ENCODE results near the gene NR4A3.

Gene NR4A3

GRCh38 chr9:99866398-99866797 lies 44.7 kb downstream of the NR4A3 start (continued):
- TF ChIP-seq CSRNP3 (CRISPR knock-in tag; IDR thresholded peaks at IDR 0.05) (no peak), ZNF8 (CRISPR knock-in tag; IDR thresholded peaks at IDR 0.05) (no peak), ISL1 (CRISPR knock-in tag; IDR thresholded peaks at IDR 0.05) (no peak), ZC3H10 (CRISPR knock-in tag; IDR thresholded peaks at IDR 0.05) (no peak), TSHZ2 (CRISPR knock-in tag; IDR thresholded peaks at IDR 0.05) (no peak), ESRRG (CRISPR knock-in tag; IDR thresholded peaks at IDR 0.05) (no peak), GLIS3 (CRISPR knock-in tag; IDR thresholded peaks at IDR 0.05) (no peak)

- TF ChIP-seq ARNTL (CRISPR knock-in tag; IDR thresholded peaks at IDR 0.05; ENCODE audit: borderline replicate concordance, low read depth): no peak
- TF ChIP-seq ESRRG (CRISPR knock-in tag; IDR thresholded peaks at IDR 0.05): no peak
- no peak for TF ChIP-seq TOX (CRISPR knock-in tag; IDR thresholded peaks at IDR 0.05; ENCODE audit: borderline replicate concordance)
- TF ChIP-seq ZC3H10 (CRISPR knock-in tag; IDR thresholded peaks at IDR 0.05): no peak
- TF ChIP-seq ZNF8 (CRISPR knock-in tag; IDR thresholded peaks at IDR 0.05): no peak
- TF ChIP-seq TCF4 (CRISPR knock-in tag; IDR thresholded peaks at IDR 0.05; ENCODE audit: borderline replicate concordance): no peak
- no peak for TF ChIP-seq ZFP3 (CRISPR knock-in tag; IDR thresholded peaks at IDR 0.05)
- TF ChIP-seq ZNF565 (CRISPR knock-in tag; conservative IDR thresholded peaks at IDR 0.05; ENCODE audit: low read depth): no peak
- TF ChIP-seq RARB (CRISPR knock-in tag; IDR thresholded peaks at IDR 0.05): no peak
- TF ChIP-seq ZFP30 (CRISPR knock-in tag; IDR thresholded peaks at IDR 0.05): no peak
- TF ChIP-seq CSDC2 (CRISPR knock-in tag; IDR thresholded peaks at IDR 0.05): no peak
- TF ChIP-seq GLIS3 (CRISPR knock-in tag; IDR thresholded peaks at IDR 0.05): no peak
- ATAC-seq: no peak
Measured at GRCh38 chr9:99867536-99867935, 45.9 kb downstream of the NR4A3 start.

- no peak for ATAC-seq
- no peak for TF ChIP-seq TSHZ2 (CRISPR knock-in tag; IDR thresholded peaks at IDR 0.05)
- no peak for TF ChIP-seq GLIS3 (CRISPR knock-in tag; IDR thresholded peaks at IDR 0.05)
- TF ChIP-seq RARB (CRISPR knock-in tag; IDR thresholded peaks at IDR 0.05): no peak
- TF ChIP-seq OSR1 (CRISPR knock-in tag; IDR thresholded peaks at IDR 0.05): no peak
- no peak for TF ChIP-seq TCF4 (CRISPR knock-in tag; IDR thresholded peaks at IDR 0.05; ENCODE audit: borderline replicate concordance)
- no peak for TF ChIP-seq POU6F1 (CRISPR knock-in tag; IDR thresholded peaks at IDR 0.05; ENCODE audit: borderline replicate concordance, low read depth)
- TF ChIP-seq SNAI2 (CRISPR knock-in tag; IDR thresholded peaks at IDR 0.05): no peak
- no peak for TF ChIP-seq BACH2 (CRISPR knock-in tag; IDR thresholded peaks at IDR 0.05; ENCODE audit: borderline replicate concordance)
- no peak for TF ChIP-seq ZNF70 (CRISPR knock-in tag; IDR thresholded peaks at IDR 0.05)
- TF ChIP-seq CREB5 (CRISPR knock-in tag; IDR thresholded peaks at IDR 0.05; ENCODE audit: low read depth): no peak
- no peak for TF ChIP-seq ZNF8 (CRISPR knock-in tag; IDR thresholded peaks at IDR 0.05)
- no peak for TF ChIP-seq CSRNP3 (CRISPR knock-in tag; IDR thresholded peaks at IDR 0.05)
- TF ChIP-seq ESRRG (CRISPR knock-in tag; IDR thresholded peaks at IDR 0.05): no peak
- no peak for TF ChIP-seq ISL1 (CRISPR knock-in tag; IDR thresholded peaks at IDR 0.05)
- TF ChIP-seq ZFP3 (CRISPR knock-in tag; IDR thresholded peaks at IDR 0.05): no peak
- TF ChIP-seq ZFP30 (CRISPR knock-in tag; IDR thresholded peaks at IDR 0.05): no peak
- TF ChIP-seq CSDC2 (CRISPR knock-in tag; IDR thresholded peaks at IDR 0.05): no peak
- no peak for TF ChIP-seq ARNTL (CRISPR knock-in tag; IDR thresholded peaks at IDR 0.05; ENCODE audit: borderline replicate concordance, low read depth)
Measured at GRCh38 chr9:99867968-99868367, 46.3 kb downstream of the NR4A3 start.

Measured in SK-N-SH treated with all-trans-retinoic acid at 6 μM for 48 hours (cell line).